HepG2 (cell line): ENCODE measurements around the gene GPR17. TPM values are rescaled to one million over a fixed set of nuclear protein-coding genes. Genes with fewer than 3 reads are reported as not detected.

Source experiments
- AHR ChIP-seq: IDR thresholded peaks from 2 replicates; pipeline ENCODE4 v1.6.1; 2018; ENCODE audit warnings: missing genetic modification reagents, missing compliant biosample characterization
- BRD4 ChIP-seq: sonication (generic); formaldehyde crosslinking; IDR thresholded peaks from 2 replicates; pipeline ENCODE4 v1.4.0; 2020; ENCODE audit warnings: missing genetic modification reagents
- CBFB ChIP-seq: sonication (generic); formaldehyde crosslinking; IDR thresholded peaks from 2 replicates; pipeline ENCODE4 v1.4.0; 2020; ENCODE audit warnings: missing genetic modification reagents
- CREB1 ChIP-seq, 2 experiments: fragments of 450-650 bp in 1 of 2; IDR thresholded peaks; 2 replicates each; pipeline ENCODE4 v1.6.1; 2016 to 2017; ENCODE audit warnings: control low read depth in 1 of 2, mild to moderate bottlenecking in 1 of 2, missing compliant biosample characterization in 1 of 2, missing genetic modification characterization in 1 of 2
- DRAP1 ChIP-seq: IDR thresholded peaks from 2 replicates; pipeline ENCODE4 v1.6.1; 2016; ENCODE audit warnings: missing genetic modification reagents, missing compliant biosample characterization
- ETV6 ChIP-seq: sonication (generic); formaldehyde crosslinking; conservative IDR thresholded peaks from 2 replicates; pipeline ENCODE4 v1.4.0; 2020; ENCODE audit warnings: missing genetic modification reagents
- FOXK1 ChIP-seq: sonication (generic); formaldehyde crosslinking; IDR thresholded peaks from 2 replicates; pipeline ENCODE4 v1.4.0; 2020; ENCODE audit warnings: low read depth, missing genetic modification reagents, borderline replicate concordance
- KAT7 ChIP-seq: IDR thresholded peaks from 2 replicates; pipeline ENCODE4 v1.6.1; 2018; ENCODE audit warnings: borderline replicate concordance, missing compliant biosample characterization
- KDM2A ChIP-seq: sonication (generic); formaldehyde crosslinking; IDR thresholded peaks from 2 replicates; pipeline ENCODE4 v1.4.0; 2020; ENCODE audit warnings: low read depth, missing genetic modification reagents, borderline replicate concordance
- MIER2 ChIP-seq: IDR thresholded peaks from 2 replicates; pipeline ENCODE4 v1.6.1; 2016; ENCODE audit warnings: missing biosample characterization, missing genetic modification reagents
- MIER3 ChIP-seq: IDR thresholded peaks from 2 replicates; pipeline ENCODE4 v1.6.1; 2016; ENCODE audit warnings: missing compliant biosample characterization, borderline replicate concordance
- MXD4 ChIP-seq: IDR thresholded peaks from 2 replicates; pipeline ENCODE4 v1.6.1; 2016; ENCODE audit warnings: mild to moderate bottlenecking, missing biosample characterization, missing genetic modification reagents
- MYC ChIP-seq: sonication (generic); formaldehyde crosslinking; IDR thresholded peaks from 2 replicates; pipeline ENCODE4 v1.9.0; 2021; ENCODE audit warnings: missing genetic modification reagents, borderline replicate concordance
- NCOA2 ChIP-seq: sonication (generic); formaldehyde crosslinking; IDR thresholded peaks from 2 replicates; pipeline ENCODE4 v1.8.0; 2022; ENCODE audit warnings: inconsistent platforms
- NFATC3 ChIP-seq: sonication (generic); formaldehyde crosslinking; IDR thresholded peaks from 2 replicates; pipeline ENCODE4 v1.5.1; 2020; ENCODE audit warnings: mild to moderate bottlenecking, missing genetic modification reagents
- RAD21 ChIP-seq: fragments of 450-650 bp; formaldehyde crosslinking; IDR thresholded peaks from 2 replicates; pipeline ENCODE4 v1.5.0; 2020; ENCODE audit warnings: mild to moderate bottlenecking
- RBM22 ChIP-seq: fragments of 200-400 bp; formaldehyde crosslinking; optimal IDR thresholded peaks from 2 replicates; pipeline ENCODE3; 2017; ENCODE audit warnings: mild to moderate bottlenecking, low read length, moderate library complexity
- SOX5 ChIP-seq: IDR thresholded peaks from 2 replicates; pipeline ENCODE4 v1.6.1; 2016; ENCODE audit warnings: borderline replicate concordance
- SP4 ChIP-seq: sonication (generic); formaldehyde crosslinking; IDR thresholded peaks from 2 replicates; pipeline ENCODE4 v1.8.1; 2023; ENCODE audit warnings: mild to moderate bottlenecking, missing genetic modification reagents
- SP5 ChIP-seq: IDR thresholded peaks from 2 replicates; pipeline ENCODE4 v1.6.1; 2016; ENCODE audit warnings: low read depth, borderline replicate concordance
- TEAD3 ChIP-seq: optimal IDR thresholded peaks from 2 replicates; pipeline ENCODE3; 2016; ENCODE audit warnings: borderline replicate concordance
- TERF1 ChIP-seq: sonication (generic); formaldehyde crosslinking; IDR thresholded peaks from 2 replicates; pipeline ENCODE4 v1.8.0; 2022; ENCODE audit warnings: mild to moderate bottlenecking, missing genetic modification reagents, moderate library complexity
- ZBTB43 ChIP-seq: sonication (generic); formaldehyde crosslinking; conservative IDR thresholded peaks from 2 replicates; pipeline ENCODE4 v1.4.0; 2020; ENCODE audit warnings: missing genetic modification reagents
- ZNF234 ChIP-seq: sonication (generic); formaldehyde crosslinking; conservative IDR thresholded peaks from 2 replicates; pipeline ENCODE4 v1.5.1; 2020; ENCODE audit warnings: mild to moderate bottlenecking, missing genetic modification reagents
- ZNF607 ChIP-seq: sonication (generic); formaldehyde crosslinking; IDR thresholded peaks from 2 replicates; pipeline ENCODE4 v1.5.1; 2020; ENCODE audit warnings: missing genetic modification reagents, mild to moderate bottlenecking, borderline replicate concordance
- ZNF629 ChIP-seq: sonication (generic); formaldehyde crosslinking; conservative IDR thresholded peaks from 2 replicates; pipeline ENCODE4 v1.5.0; 2020; ENCODE audit warnings: missing genetic modification reagents
- polyA plus RNA-seq, 8 experiments: library from polyadenylated mRNA; depleted of rRNA in 3 of 8; stranded (reverse) in 7 of 8; unstranded in 1 of 8; fragments of >200 nt; fragmentation: Illumina TruSeq in 4 of 8; extraction: Trizol in 4 of 8; gene quantifications; 2 replicates each; pipeline versions ENCODE4 v1.2.1 to v1.2.3, GENCODE V29; 2011 to 2016; ENCODE audit warnings: low read depth in 4 of 8, missing spikeins in 1 of 8, mixed read lengths in 1 of 8; ENCODE audit not compliant: insufficient read depth in 1 of 8
- total RNA-seq, 5 experiments: library from RNA; depleted of rRNA; stranded (reverse); fragments of >200 nt; fragmentation: Illumina TruSeq; extraction: Trizol; gene quantifications; 2 replicates each; pipeline ENCODE4 v1.2.3, GENCODE V29; 2016; ENCODE audit warnings: low read depth in 1 of 5
- TF ChIP-seq, protein P1 (sequence below): IDR thresholded peaks from 2 replicates; pipeline ENCODE4 v1.6.1; 2016

Gene GPR17
- total and polyA plus RNA-seq, 2 of the 13 experiments (the other 11 are each of a cell fraction or from before 2014, with no cell fraction given), result not detected

DNA sequence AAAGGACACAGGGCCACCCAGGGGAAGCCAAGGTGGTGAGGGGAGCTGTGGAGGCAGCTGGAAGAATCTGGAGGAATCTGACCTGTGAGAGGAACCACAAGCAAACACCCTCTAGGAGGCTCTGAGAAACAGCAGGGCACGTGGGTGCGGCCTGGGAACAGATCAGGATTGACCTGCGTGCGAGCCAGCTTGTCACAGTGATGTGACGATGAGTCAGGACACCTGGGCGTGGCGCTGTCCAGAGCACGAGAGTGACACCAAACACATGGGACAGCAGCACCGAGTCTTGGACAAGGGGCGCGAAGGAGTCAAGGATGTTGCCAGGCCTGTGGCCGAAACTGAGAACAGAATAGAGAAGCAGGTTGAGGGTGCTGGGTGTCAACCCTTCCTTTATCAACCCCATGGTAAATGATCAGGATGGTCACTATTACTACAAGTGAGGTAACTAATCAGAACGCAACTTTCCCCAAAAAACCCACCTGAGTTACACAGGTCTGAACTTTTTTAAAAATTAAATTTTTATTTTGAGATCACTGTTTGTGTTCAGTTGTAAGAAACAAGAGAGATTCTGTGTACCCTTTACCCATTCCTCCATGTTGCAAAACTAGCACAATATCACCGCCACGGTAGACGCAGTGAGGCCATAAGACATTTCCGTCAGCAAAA, 54.7 kb downstream of the GPR17 start (continued):
- TF ChIP-seq FOXK1, result peak; percentile 48; the same call in 1 of the 2 replicates
- TF ChIP-seq MYC (CRISPR knock-in tag), result peak; percentile 82
- 0 out of 2 replicates have a peak, but pooled peaks have one; percentile 43 for TF ChIP-seq MIER3 (CRISPR knock-in tag)
- 0 out of 2 replicates have a peak, but pooled peaks have one; percentile 46 for TF ChIP-seq SOX5
- TF ChIP-seq CBFB (CRISPR knock-in tag), result no peak
- peak; percentile 70 for TF ChIP-seq TEAD3 (CRISPR knock-in tag)
- TF ChIP-seq NCOA2 (CRISPR knock-in tag), result peak; percentile 53; the same call in 1 of the 2 replicates
- peak; percentile 49 for TF ChIP-seq RBM22
- TF ChIP-seq RAD21 (CRISPR knock-in tag), result 0 out of 2 replicates have a peak, but pooled peaks have one; percentile 16
- 0 out of 2 replicates have a peak, but pooled peaks have one; percentile 44 for TF ChIP-seq ZNF607 (CRISPR knock-in tag)
- TF ChIP-seq, protein P1, sequence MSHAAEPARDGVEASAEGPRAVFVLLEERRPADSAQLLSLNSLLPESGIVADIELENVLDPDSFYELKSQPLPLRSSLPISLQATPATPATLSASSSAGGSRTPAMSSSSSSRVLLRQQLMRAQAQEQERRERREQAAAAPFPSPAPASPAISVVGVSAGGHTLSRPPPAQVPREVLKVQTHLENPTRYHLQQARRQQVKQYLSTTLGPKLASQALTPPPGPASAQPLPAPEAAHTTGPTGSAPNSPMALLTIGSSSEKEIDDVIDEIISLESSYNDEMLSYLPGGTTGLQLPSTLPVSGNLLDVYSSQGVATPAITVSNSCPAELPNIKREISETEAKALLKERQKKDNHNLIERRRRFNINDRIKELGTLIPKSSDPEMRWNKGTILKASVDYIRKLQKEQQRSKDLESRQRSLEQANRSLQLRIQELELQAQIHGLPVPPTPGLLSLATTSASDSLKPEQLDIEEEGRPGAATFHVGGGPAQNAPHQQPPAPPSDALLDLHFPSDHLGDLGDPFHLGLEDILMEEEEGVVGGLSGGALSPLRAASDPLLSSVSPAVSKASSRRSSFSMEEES (CRISPR knock-in tag), result peak; percentile 72
- peak; percentile 76 for TF ChIP-seq CREB1 (IDR thresholded peaks at IDR 0.05)
- peak; percentile 64 for TF ChIP-seq CREB1 (CRISPR knock-in tag; IDR thresholded peaks at IDR 0.05)
- TF ChIP-seq ZNF629 (CRISPR knock-in tag), result no peak
- TF ChIP-seq KAT7 (CRISPR knock-in tag), result no peak
- TF ChIP-seq DRAP1 (CRISPR knock-in tag), result peak; percentile 70
- no peak for TF ChIP-seq NFATC3 (CRISPR knock-in tag)
- TF ChIP-seq ETV6, result 0 out of 2 replicates have a peak, but pooled peaks have one; percentile 56
- no peak; the same call in 1 of the 2 replicates for TF ChIP-seq SP4
- peak; percentile 18; the same call in 1 of the 2 replicates for TF ChIP-seq MXD4 (CRISPR knock-in tag)
- peak; percentile 50; the same call in 1 of the 2 replicates for TF ChIP-seq TERF1 (CRISPR knock-in tag)
- TF ChIP-seq MIER2 (CRISPR knock-in tag), result peak; percentile 68; the same call in 1 of the 2 replicates
- no peak for TF ChIP-seq ZNF234 (CRISPR knock-in tag)
- TF ChIP-seq KDM2A (CRISPR knock-in tag), result peak; percentile 47
- peak; percentile 80; the same call in 1 of the 2 replicates for TF ChIP-seq AHR (CRISPR knock-in tag)
- TF ChIP-seq ZBTB43, result peak; percentile 37; the same call in 1 of the 2 replicates
- peak; percentile 70; the same call in 1 of the 2 replicates for TF ChIP-seq SP5 (CRISPR knock-in tag)
- TF ChIP-seq BRD4 (CRISPR knock-in tag), result 0 out of 2 replicates have a peak, but pooled peaks have one; percentile 57
